SK-N-MC (cell line): ENCODE data around the gene TMEM63C.

ENCODE experiments used
- DNase-seq: peaks from one replicate; pipeline ENCODE4 v3.0.0-alpha.2; 2011; ENCODE audit warnings: low read depth, low spot score
- H3K27ac ChIP-seq: fragments of 200-600 bp; sonication (generic); 2 replicates; pipeline ENCODE4 v1.5.1; 2016; ENCODE audit warnings: mixed run types
- H3K36me3 ChIP-seq: fragments of 200-600 bp; sonication (generic); 2 replicates; pipeline ENCODE4 v1.6.1; 2017; ENCODE audit warnings: antibody characterized with exemption, low read length, mixed read lengths; ENCODE audit not compliant: insufficient read depth
- H3K4me3 ChIP-seq: fragments of 200-600 bp; sonication (generic); 2 replicates; pipeline ENCODE4 v1.5.1; 2016
- H3K9ac ChIP-seq: fragments of 200-600 bp; sonication (generic); 2 replicates; pipeline ENCODE4 v1.8.0; 2017; ENCODE audit warnings: mixed run types, mixed read lengths; ENCODE audit not compliant: insufficient read length
- H3K9me3 ChIP-seq: fragments of 200-600 bp; sonication (generic); 2 replicates; pipeline ENCODE4 v1.6.1; 2017; ENCODE audit warnings: low read depth, mild to moderate bottlenecking, antibody characterized with exemption, low read length, moderate library complexity, mixed read lengths
- EZH2 ChIP-seq: fragments of 200-600 bp; sonication (generic); IDR thresholded peaks from one replicate; pipeline ENCODE4 v1.6.1; 2017; ENCODE audit warnings: antibody characterized with exemption
- FOXP2 ChIP-seq: optimal IDR thresholded peaks from 2 replicates; pipeline ENCODE3; 2011; ENCODE audit warnings: mild to moderate bottlenecking, moderate library complexity; ENCODE audit not compliant: insufficient read depth; ENCODE audit errors: extremely low read length, control extremely low read depth
- POLR2AphosphoS5 ChIP-seq: IDR thresholded peaks from 2 replicates; pipeline ENCODE4 v1.6.1; 2012; ENCODE audit warnings: mild to moderate bottlenecking, low read depth, low read length, borderline replicate concordance

TMEM63C gene

DNA sequence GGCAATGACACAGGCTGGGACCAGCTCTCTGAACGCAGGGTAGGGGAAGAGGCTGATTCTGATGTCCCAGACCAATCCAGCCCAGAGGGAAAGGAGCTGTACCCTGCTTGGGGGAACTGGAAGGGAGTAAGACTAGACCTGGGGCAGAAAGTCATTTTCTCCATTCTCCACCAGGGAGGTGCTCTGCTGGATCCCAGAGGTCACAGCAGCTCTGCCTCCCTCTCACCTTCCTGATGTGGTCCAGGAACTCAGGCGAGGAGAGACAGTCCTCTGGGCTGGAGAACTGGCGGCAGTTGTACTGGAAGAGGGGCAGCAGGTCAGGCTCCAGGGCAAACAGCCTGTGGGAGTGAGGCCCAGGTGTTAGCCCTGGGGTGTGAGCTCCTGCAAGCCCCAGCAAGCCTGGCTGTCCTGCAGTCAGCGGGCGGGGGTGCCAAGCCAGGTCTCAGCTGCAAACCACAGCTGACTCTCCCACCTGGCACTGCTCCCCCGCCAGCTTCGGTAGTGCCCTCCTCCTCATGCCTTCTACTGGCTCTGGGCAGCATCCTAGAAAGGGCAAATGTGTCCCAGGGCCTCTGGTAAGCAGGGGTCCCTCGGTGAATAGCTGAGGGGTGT lies 87.5 kb downstream of the TMEM63C start:
- DNase-seq = no peak
- no peak overlapping the region for H3K27ac ChIP-seq
- H3K36me3 ChIP-seq = no peaks in the 10 kb centered on the region
- TF ChIP-seq POLR2AphosphoS5 = no peak
- no peak for TF ChIP-seq EZH2
- no peak for TF ChIP-seq FOXP2
- no peaks in the 10 kb centered on the region for H3K9me3 ChIP-seq
- H3K9ac ChIP-seq = no peak overlapping the region
- H3K4me3 ChIP-seq = no peak overlapping the region

DNA sequence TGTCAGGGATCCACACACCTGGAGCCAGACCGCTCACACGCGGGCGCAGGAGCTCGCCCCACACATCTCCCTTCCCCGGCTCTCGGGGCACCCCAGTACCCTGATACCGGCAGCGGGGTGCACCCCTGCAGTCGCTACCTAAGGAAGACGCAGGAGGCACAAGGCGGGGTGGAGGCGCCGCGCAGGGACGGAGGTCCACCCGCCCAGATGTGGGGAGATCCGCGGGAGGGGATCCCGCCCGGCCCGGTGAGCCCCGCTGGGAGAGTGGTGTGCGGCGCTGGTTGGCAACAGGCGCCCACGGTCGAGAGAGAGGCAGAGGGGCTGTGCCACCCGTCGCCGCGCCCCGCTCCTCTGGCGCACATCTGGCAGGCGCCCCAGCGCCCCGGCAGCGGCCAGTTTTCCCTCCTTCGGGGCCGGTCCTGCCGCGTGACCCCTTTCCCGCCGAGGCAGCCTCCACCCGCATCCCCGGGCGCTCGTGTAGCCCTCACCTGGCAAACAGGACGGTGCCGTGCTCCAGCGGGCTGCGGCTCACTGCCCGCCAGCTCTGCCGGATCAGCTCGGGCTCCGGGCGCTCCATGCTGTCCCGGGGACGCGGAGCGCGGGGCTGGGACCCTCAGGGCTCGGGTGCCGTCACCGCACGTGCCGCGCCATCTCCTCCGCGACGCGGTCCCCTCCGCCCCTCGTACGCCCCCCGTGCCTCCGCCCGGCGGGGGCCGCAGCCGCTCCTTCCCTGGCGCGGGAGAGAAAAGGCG lies 88.9 kb downstream of the TMEM63C start:
- no peaks in the 10 kb centered on the region for H3K36me3 ChIP-seq
- no peak overlapping the region for H3K27ac ChIP-seq
- DNase-seq = no peak
- H3K9me3 ChIP-seq = no peaks in the 10 kb centered on the region
- TF ChIP-seq FOXP2 (no peak), POLR2AphosphoS5 (no peak), EZH2 (no peak)
- H3K9ac ChIP-seq = no peak overlapping the region
- H3K4me3 ChIP-seq = no peak overlapping the region

DNA sequence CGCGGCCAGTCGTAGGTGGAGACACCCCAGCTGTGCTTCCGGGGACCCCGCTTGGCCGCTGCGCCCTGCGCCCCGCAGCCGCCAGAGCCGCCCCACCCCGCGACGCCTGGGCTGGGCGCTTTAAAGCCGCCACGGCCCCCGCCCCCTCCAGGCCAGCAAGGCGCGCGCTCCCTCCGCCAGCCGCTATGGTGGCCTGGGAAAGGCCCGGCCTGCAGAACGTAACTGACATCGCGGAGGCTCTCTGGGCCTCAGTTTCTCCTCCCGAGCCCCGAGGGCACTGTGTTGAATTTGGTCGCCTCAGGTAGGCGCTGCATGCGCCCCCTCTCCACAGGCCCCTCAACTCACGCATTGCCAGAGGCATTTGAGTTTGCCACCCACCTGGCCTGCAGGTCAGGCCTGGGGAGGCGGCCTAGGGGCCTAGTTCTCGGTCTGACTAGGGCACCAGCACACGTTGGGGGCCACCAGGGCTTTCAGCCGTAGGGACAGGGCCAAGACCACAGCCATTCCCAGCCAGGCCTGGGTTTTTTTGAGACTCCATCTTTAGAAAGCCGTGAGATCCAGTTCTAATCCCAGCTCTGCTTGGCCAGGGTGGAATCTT lies 89.6 kb downstream of the TMEM63C start, which contains the start of gene NGB:
Gene NGB, minus strand, starts transcription at position 94 of the 598 bp plus-strand sequence. CDS start 269 bp downstream, outside the sequence.
- Histone ChIP-seq H3K9me3 (no peaks in the 10 kb centered on the region), H3K9ac (no peak within 1 kb of the TSS), H3K27ac (no peak within 1 kb of the TSS), H3K36me3 (no peaks in the 10 kb centered on the region), H3K4me3 (no peak within 1 kb of the TSS)
- TF ChIP-seq EZH2 (no peak), FOXP2 (no peak), POLR2AphosphoS5 (no peak)
- DNase-seq = no peak

DNA sequence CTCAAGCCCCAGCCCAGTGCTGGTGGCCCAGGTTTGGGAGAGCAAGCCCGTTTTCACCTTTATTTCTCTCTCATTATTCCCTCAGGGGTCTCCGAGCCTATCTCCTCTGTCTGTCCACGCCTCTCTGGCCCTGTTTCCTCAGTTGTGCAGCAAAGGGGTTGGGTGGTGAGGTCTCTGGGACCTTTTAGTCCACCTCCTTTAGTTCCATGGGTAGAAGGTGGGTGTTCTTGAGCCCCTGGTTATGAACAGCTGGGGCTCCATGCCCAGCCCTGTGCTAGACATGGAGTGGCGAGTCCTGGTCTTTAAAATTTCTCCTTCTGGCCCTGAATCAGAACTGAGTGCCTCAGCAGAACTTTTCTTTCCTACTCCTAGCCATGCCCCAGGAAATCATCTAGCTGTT lies 90.7 kb downstream of the TMEM63C start:
- Histone ChIP-seq H3K9ac (no peak overlapping the region), H3K9me3 (no peaks in the 10 kb centered on the region), H3K36me3 (no peaks in the 10 kb centered on the region), H3K27ac (no peak overlapping the region), H3K4me3 (no peak overlapping the region)
- no peak for TF ChIP-seq FOXP2
- no peak for TF ChIP-seq POLR2AphosphoS5
- no peak for TF ChIP-seq EZH2
- no peak for DNase-seq

DNA sequence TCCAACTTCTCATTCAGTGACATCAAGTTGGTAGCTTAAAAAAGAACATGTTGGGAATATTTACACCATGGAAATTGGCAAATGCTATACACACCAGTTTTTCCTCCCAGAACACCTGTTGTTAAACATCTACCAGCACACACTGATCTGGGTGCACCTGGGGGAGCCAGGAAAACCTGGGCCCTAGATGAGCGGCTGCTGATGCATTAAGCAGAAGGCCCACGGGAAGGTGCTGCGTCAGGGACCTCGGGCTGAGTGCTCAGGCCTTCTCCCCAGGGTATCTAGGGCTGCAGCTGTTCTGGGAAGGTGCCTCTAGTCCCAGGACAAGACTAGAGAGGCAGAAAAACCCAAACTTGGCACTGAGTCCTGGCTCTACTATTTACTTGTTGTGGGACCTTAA lies 92.2 kb downstream of the TMEM63C start:
- Histone ChIP-seq H3K36me3 (no peaks in the 10 kb centered on the region), H3K4me3 (no peak overlapping the region), H3K27ac (no peak overlapping the region), H3K9me3 (no peaks in the 10 kb centered on the region), H3K9ac (no peak overlapping the region)
- DNase-seq = no peak
- TF ChIP-seq FOXP2 = no peak
- TF ChIP-seq POLR2AphosphoS5 = no peak
- no peak for TF ChIP-seq EZH2

DNA sequence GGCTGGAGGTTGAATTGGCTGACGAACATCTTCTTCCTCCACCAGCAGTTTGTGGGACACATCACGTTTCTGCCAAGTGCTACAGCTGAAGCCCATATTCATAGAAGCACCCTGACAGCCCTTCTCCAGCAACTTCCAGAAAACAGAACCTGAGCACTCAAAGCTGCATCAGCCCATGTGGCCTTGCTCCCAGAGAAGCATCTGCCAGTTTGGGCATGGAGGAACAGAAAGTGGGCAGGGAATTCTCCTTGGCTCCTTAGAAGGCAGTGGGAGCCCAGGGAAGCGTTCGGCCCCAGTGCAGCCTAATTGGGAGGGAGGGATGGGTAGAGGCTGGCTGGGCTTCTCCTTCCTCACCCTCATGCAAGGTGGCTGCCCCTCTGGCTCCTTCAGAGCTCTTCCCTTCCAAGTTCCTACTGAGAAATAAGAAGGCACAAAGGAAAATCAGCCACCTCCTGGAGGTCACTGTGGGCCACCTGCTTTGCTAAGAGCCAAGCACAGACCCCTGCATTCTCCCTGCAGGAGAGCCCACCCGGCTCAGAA lies 93.5 kb downstream of the TMEM63C start:
- DNase-seq = no peak
- no peaks in the 10 kb centered on the region for H3K36me3 ChIP-seq
- no peak for TF ChIP-seq EZH2
- TF ChIP-seq FOXP2 = no peak
- TF ChIP-seq POLR2AphosphoS5 = no peak
- no peak overlapping the region for H3K9ac ChIP-seq
- H3K4me3 ChIP-seq = no peak overlapping the region
- H3K9me3 ChIP-seq = no peaks in the 10 kb centered on the region
- H3K27ac ChIP-seq = no peak overlapping the region

DNA sequence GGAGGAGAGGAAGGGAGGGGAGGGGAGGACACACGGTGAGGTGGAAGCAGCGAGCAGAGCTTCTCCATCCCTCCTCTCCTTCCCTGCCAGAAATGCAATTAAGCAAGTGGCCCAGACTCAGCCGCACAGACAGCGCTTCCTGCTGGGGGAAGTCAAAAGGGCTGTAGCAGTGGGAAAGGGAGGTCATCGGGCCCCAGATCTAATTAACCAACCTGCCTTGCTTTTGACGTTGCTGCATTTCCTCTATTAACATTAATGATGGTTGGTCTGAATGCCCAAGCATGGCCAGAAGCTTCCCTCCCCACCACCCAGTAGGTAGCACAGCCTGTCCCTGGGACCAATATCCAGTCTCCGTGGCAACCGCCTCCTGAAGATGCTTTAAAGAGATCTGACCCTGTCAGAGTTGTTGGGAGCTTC lies 94.0 kb downstream of the TMEM63C start:
- no peak for DNase-seq
- TF ChIP-seq EZH2 = no peak
- TF ChIP-seq POLR2AphosphoS5 = no peak
- no peak for TF ChIP-seq FOXP2
- Histone ChIP-seq H3K36me3 (no peaks in the 10 kb centered on the region), H3K27ac (no peak overlapping the region), H3K9me3 (no peaks in the 10 kb centered on the region), H3K4me3 (no peak overlapping the region), H3K9ac (no peak overlapping the region)

DNA sequence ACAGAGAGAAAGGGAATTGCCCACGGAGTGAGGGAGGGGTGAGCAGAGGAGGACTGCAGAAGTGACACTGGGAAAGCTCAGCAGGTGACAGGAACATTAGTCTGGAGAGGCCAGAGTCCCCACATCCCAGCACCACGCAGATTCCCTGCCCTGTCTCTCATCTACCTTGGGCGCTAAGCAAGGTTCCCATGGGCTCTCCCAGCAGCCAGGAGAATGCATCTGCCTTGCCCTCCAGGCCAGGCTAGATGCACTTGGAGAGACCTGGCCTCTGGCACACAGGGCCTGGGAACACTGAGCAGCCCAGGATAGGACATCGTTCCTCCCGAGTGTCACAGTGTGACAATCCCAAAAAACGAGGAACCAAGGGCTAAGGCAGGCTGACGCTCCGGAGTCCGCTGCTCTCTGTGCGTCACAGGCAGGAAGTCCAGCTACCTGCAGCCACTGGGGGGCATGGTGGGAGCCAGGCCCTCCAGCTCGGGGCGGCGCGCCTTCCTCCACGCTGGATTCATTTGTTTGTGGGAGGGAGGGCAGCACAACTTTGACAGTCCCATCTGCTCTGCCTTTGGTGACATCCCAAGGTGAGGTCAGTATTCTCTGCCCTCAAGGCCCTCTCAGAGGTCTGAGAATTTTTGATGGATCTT lies 94.8 kb downstream of the TMEM63C start:
- DNase-seq = no peak
- TF ChIP-seq FOXP2 (no peak), EZH2 (no peak), POLR2AphosphoS5 (no peak)
- no peaks in the 10 kb centered on the region for H3K36me3 ChIP-seq
- no peaks in the 10 kb centered on the region for H3K9me3 ChIP-seq
- no peak overlapping the region for H3K4me3 ChIP-seq
- no peak overlapping the region for H3K9ac ChIP-seq
- H3K27ac ChIP-seq = no peak overlapping the region
